MM.1S (cell line): ENCODE results near the gene EZH2.

ENCODE experiments used
- DNase-seq: peaks from one replicate; pipeline ENCODE4 v3.0.0-alpha.2; 2015
- H2AFZ ChIP-seq: fragments of 300-600 bp; sonication (generic); 2 replicates; pipeline ENCODE4 v1.6.0; 2016; ENCODE audit warnings: antibody characterized with exemption, low read length
- H3F3A ChIP-seq: fragments of 300-600 bp; sonication (generic); 2 replicates; pipeline ENCODE4 v1.6.1; 2016; ENCODE audit warnings: mild to moderate bottlenecking, antibody characterized with exemption, low read length, moderate library complexity, mixed read lengths; ENCODE audit not compliant: insufficient read depth
- H3K27ac ChIP-seq: fragments of 300-600 bp; sonication (generic); 2 replicates; pipeline ENCODE4 v1.5.1; 2016; ENCODE audit warnings: mild to moderate bottlenecking, low read length
- H3K27me3 ChIP-seq: fragments of 300-600 bp; sonication (generic); replicated peaks from 2 replicates; pipeline ENCODE4 v1.6.0; 2016; ENCODE audit warnings: low read length; ENCODE audit not compliant: insufficient read depth
- H3K36me3 ChIP-seq: fragments of 300-600 bp; sonication (generic); replicated peaks from 2 replicates; pipeline ENCODE4 v1.6.1; 2016; ENCODE audit warnings: mild to moderate bottlenecking, low read length, mixed read lengths; ENCODE audit not compliant: insufficient read depth
- H3K4me1 ChIP-seq: fragments of 300-600 bp; sonication (generic); 2 replicates; pipeline ENCODE4 v1.6.1; 2016; ENCODE audit warnings: low read length, mixed read lengths
- H3K4me2 ChIP-seq: fragments of 300-600 bp; sonication (generic); 2 replicates; pipeline ENCODE4 v1.6.0; 2016; ENCODE audit warnings: low read depth, low read length
- H3K4me3 ChIP-seq: fragments of 300-600 bp; sonication (generic); 2 replicates; pipeline ENCODE4 v1.5.1; 2016; ENCODE audit warnings: low read length, mixed read lengths
- H3K79me2 ChIP-seq: fragments of 300-600 bp; sonication (generic); 2 replicates; pipeline ENCODE4 v1.6.1; 2016; ENCODE audit warnings: mixed run types, low read length, mixed read lengths
- H3K9ac ChIP-seq: fragments of 300-600 bp; sonication (generic); 2 replicates; pipeline ENCODE4 v1.6.1; 2016; ENCODE audit warnings: low read length, mixed read lengths
- H3K9me2 ChIP-seq: fragments of 300-600 bp; sonication (generic); replicated peaks from 2 replicates; pipeline ENCODE4 v1.6.1; 2016; ENCODE audit warnings: mild to moderate bottlenecking, low read length, mixed read lengths; ENCODE audit not compliant: insufficient read depth
- H3K9me3 ChIP-seq: fragments of 300-600 bp; sonication (generic); replicated peaks from 2 replicates; pipeline ENCODE4 v1.6.1; 2016; ENCODE audit warnings: mild to moderate bottlenecking, low read length, mixed read lengths; ENCODE audit not compliant: insufficient read depth
- H4K20me1 ChIP-seq: fragments of 300-600 bp; sonication (generic); 2 replicates; pipeline ENCODE4 v1.6.1; 2016; ENCODE audit warnings: mild to moderate bottlenecking, low read length, moderate library complexity, mixed read lengths; ENCODE audit not compliant: insufficient read depth
- CTCF ChIP-seq: fragments of 300-600 bp; sonication (generic); IDR thresholded peaks from 2 replicates; pipeline ENCODE4 v1.5.1; 2016; ENCODE audit warnings: antibody characterized with exemption, low read length, mixed read lengths
- EZH2 ChIP-seq: fragments of 300-600 bp; sonication (generic); optimal IDR thresholded peaks from 2 replicates; pipeline ENCODE3; 2017; ENCODE audit warnings: low read depth, mild to moderate bottlenecking, antibody characterized with exemption, low read length, mixed read lengths
- EZH2phosphoT487 ChIP-seq: fragments of 300-600 bp; sonication (generic); IDR thresholded peaks from 2 replicates; pipeline ENCODE4 v1.6.1; 2018; ENCODE audit warnings: antibody characterized with exemption, low read length

EZH2 gene

GRCh38 chr7:148854983-148855382, 29.1 kb downstream of the EZH2 start:
- H3F3A ChIP-seq, result peaks cover 4% of the 10 kb centered on the region; the same call in 1 of the 2 replicates
- no peak for DNase-seq
- no peaks in the 10 kb centered on the region for H3K9me3 ChIP-seq
- no peak overlapping the region for H3K4me2 ChIP-seq
- TF ChIP-seq EZH2phosphoT487 (no peak), EZH2 (no peak), CTCF (no peak)
- H2AFZ ChIP-seq, result no peak overlapping the region
- H3K79me2 ChIP-seq, result peaks cover 99% of the 10 kb centered on the region
- 0 out of 2 replicates have a peak, but pooled peaks cover 7% of the 10 kb centered on the region for H3K4me1 ChIP-seq
- peaks cover 80% of the 10 kb centered on the region for H4K20me1 ChIP-seq
- no peak overlapping the region for H3K27ac ChIP-seq
- no peaks in the 10 kb centered on the region for H3K27me3 ChIP-seq
- no peaks in the 10 kb centered on the region for H3K9me2 ChIP-seq
- no peak overlapping the region for H3K9ac ChIP-seq
- H3K36me3 ChIP-seq, result no peaks in the 10 kb centered on the region
- no peak overlapping the region for H3K4me3 ChIP-seq

GRCh38 chr7:148852272-148852671, 31.8 kb downstream of the EZH2 start:
- Histone ChIP-seq H3K4me2 (no peak overlapping the region), H3K27ac (no peak overlapping the region), H3K4me3 (no peak overlapping the region), H3K36me3 (no peaks in the 10 kb centered on the region; the same call in 1 of the 2 replicates), H3K9me3 (no peaks in the 10 kb centered on the region), H3K9ac (no peak overlapping the region), H3F3A (no peaks in the 10 kb centered on the region), H2AFZ (no peak overlapping the region), H3K9me2 (no peaks in the 10 kb centered on the region), H4K20me1 (peaks cover 86% of the 10 kb centered on the region), H3K27me3 (no peaks in the 10 kb centered on the region), H3K79me2 (peaks cover 100% of the 10 kb centered on the region), H3K4me1 (0 out of 2 replicates have a peak, but pooled peaks cover 7% of the 10 kb centered on the region)
- no peak for DNase-seq
- no peak for TF ChIP-seq CTCF
- no peak for TF ChIP-seq EZH2phosphoT487
- TF ChIP-seq EZH2, result no peak

GRCh38 chr7:148850564-148850963, 33.5 kb downstream of the EZH2 start:
- Histone ChIP-seq H3K4me3 (no peak overlapping the region), H3K27me3 (no peaks in the 10 kb centered on the region), H3F3A (no peaks in the 10 kb centered on the region), H3K9me2 (no peaks in the 10 kb centered on the region), H4K20me1 (peaks cover 76% of the 10 kb centered on the region), H3K4me1 (0 out of 2 replicates have a peak, but pooled peaks cover 7% of the 10 kb centered on the region), H3K36me3 (no peaks in the 10 kb centered on the region; the same call in 1 of the 2 replicates), H3K79me2 (peaks cover 100% of the 10 kb centered on the region), H3K27ac (no peak overlapping the region), H2AFZ (no peak overlapping the region), H3K4me2 (no peak overlapping the region), H3K9me3 (no peaks in the 10 kb centered on the region), H3K9ac (no peak overlapping the region)
- TF ChIP-seq EZH2phosphoT487 (no peak), CTCF (no peak), EZH2 (no peak)
- no peak for DNase-seq
